Sigmoid colon (tissue), 7 donors: ENCODE data around the gene CDC42BPB. TPM values are rescaled to one million over a fixed set of nuclear protein-coding genes. Genes with fewer than 3 reads are reported as not detected.
A peak's percentile ranks its signal among the peaks of the same experiment; 100 is the strongest.

Experiments used
- DNase-seq: peaks from one replicate; pipeline ENCODE4 v3.0.0-alpha.2; 2019
- H3K27ac ChIP-seq, 4 donors: fragments of 200-600 bp; sonication (generic); one replicate each; pipeline ENCODE4 v1.5.1; 2016 to 2019; ENCODE audit warnings: mild to moderate bottlenecking in 1 of 4
- H3K27me3 ChIP-seq, 3 donors: fragments of 200-600 bp; sonication (generic); one replicate each; pipeline ENCODE4 v1.5.1; 2019; ENCODE audit warnings: mild to moderate bottlenecking in 1 of 3
- H3K36me3 ChIP-seq, 4 donors: fragments of 200-600 bp; sonication (generic); one replicate each; pipeline ENCODE4 v1.5.1; 2016 to 2019
- H3K4me1 ChIP-seq, 4 donors: fragments of 200-600 bp; sonication (generic); one replicate each; pipeline ENCODE4 v1.5.1; 2017 to 2019
- H3K4me3 ChIP-seq, 4 donors: fragments of 200-600 bp; sonication (generic); one replicate each; pipeline ENCODE4 v1.5.1; 2017 to 2019; ENCODE audit warnings: mild to moderate bottlenecking in 2 of 4, moderate library complexity in 1 of 4
- H3K9me3 ChIP-seq, 4 donors: fragments of 200-600 bp in 3 of 4; sonication (generic) in 3 of 4; one replicate each; pipeline versions ENCODE4 v1.5.1 to v1.6.1; 2013 to 2019
- EP300 ChIP-seq, 4 donors: sonication (generic); formaldehyde crosslinking; IDR thresholded peaks; one replicate each; pipeline ENCODE4 v1.6.1; 2017; ENCODE audit warnings: antibody characterized with exemption in 4 of 4
- POLR2A ChIP-seq, 2 donors: fragments of 450-650 bp; IDR thresholded peaks; one replicate each; pipeline ENCODE4 v1.6.1; 2016; ENCODE audit warnings: antibody characterized with exemption in 2 of 2, mild to moderate bottlenecking in 2 of 2, moderate library complexity in 2 of 2
- POLR2AphosphoS5 ChIP-seq, 4 donors: sonication (generic); formaldehyde crosslinking; IDR thresholded peaks; one replicate each; pipeline ENCODE4 v1.6.1; 2017; ENCODE audit warnings: antibody characterized with exemption in 4 of 4
- WGBS, 2 donors: extraction: QIAGEN DNeasy Blood & Tissue Kit; methylation state at CpG; one replicate each; pipeline ENCODE4 v1.1.7; 2013; 5-methylcytosine and 5-hydroxymethylcytosine counted together
- intact Hi-C: fragments of 100-400 bp; cut with DNase I; formaldehyde crosslinking; loops from one replicate; pipeline ENCODE4 v1.15.1; 2023
- polyA plus RNA-seq, 3 donors: library from polyadenylated mRNA; stranded (reverse); fragments of 200-250 nt; gene quantifications; one replicate each; pipeline ENCODE4 v1.2.3, GENCODE V29; 2013
- total RNA-seq, 4 donors: library from RNA; depleted of rRNA; stranded (reverse); fragments of >200 nt; gene quantifications; one replicate each; pipeline ENCODE4 v1.1.0, GENCODE V29; 2016
- TF ChIP-seq, protein P1 (sequence below), 4 experiments: fragments of 450-650 bp in 3 of 4; fragments of 200-600 bp in 1 of 4; IDR thresholded peaks; one replicate each; pipeline ENCODE4 v1.5.1; 2016 to 2019; ENCODE audit warnings: antibody characterized with exemption in 4 of 4, mild to moderate bottlenecking in 3 of 4, moderate library complexity in 2 of 4
- donor health status: healthy with polysubstance abuse.
- donor health status: Bipolar disorder and iron deficiency.
- donor health status: healthy.

Gene CDC42BPB
- total and polyA plus RNA-seq, 7 donors, result 18.0 to 82.3 (median 58.5) TPM

DNA sequence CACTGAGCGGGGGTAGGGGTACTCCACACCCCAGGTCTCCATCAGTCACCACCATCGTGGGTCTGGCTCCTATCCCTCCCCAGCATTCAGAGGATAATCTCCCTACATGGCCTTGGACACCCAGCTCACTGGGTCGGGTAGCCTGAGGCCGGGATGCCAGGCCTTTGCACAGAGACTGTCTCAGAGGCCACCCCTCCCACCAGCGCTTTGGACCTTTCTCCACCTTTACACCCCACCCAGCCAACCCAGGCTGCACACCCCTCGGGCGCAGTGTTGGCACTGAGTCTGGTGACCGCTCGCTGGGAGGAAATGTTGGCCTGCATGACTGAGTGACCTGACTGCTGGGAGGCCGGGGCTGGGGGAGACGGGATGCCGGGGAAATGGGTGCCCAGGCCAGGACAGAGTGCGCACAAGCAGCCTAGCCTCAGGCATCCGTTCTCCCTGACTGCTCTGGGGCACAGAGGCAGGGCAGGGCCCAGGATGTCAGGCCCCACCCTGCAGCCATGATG, 16.1 kb upstream of the CDC42BPB start:
- TF ChIP-seq POLR2AphosphoS5 (IDR thresholded peaks at IDR 0.05) (no peak), EP300 (IDR thresholded peaks at IDR 0.05) (no peak), POLR2A (IDR thresholded peaks at IDR 0.05) (no peak)
- TF ChIP-seq, protein P1, sequence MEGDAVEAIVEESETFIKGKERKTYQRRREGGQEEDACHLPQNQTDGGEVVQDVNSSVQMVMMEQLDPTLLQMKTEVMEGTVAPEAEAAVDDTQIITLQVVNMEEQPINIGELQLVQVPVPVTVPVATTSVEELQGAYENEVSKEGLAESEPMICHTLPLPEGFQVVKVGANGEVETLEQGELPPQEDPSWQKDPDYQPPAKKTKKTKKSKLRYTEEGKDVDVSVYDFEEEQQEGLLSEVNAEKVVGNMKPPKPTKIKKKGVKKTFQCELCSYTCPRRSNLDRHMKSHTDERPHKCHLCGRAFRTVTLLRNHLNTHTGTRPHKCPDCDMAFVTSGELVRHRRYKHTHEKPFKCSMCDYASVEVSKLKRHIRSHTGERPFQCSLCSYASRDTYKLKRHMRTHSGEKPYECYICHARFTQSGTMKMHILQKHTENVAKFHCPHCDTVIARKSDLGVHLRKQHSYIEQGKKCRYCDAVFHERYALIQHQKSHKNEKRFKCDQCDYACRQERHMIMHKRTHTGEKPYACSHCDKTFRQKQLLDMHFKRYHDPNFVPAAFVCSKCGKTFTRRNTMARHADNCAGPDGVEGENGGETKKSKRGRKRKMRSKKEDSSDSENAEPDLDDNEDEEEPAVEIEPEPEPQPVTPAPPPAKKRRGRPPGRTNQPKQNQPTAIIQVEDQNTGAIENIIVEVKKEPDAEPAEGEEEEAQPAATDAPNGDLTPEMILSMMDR (IDR thresholded peaks at IDR 0.05), result no peak
- peak overlapping the region in 1 of 4 donors; percentile 66 for H3K27ac ChIP-seq
- intact Hi-C loops, result no loop called here

DNA sequence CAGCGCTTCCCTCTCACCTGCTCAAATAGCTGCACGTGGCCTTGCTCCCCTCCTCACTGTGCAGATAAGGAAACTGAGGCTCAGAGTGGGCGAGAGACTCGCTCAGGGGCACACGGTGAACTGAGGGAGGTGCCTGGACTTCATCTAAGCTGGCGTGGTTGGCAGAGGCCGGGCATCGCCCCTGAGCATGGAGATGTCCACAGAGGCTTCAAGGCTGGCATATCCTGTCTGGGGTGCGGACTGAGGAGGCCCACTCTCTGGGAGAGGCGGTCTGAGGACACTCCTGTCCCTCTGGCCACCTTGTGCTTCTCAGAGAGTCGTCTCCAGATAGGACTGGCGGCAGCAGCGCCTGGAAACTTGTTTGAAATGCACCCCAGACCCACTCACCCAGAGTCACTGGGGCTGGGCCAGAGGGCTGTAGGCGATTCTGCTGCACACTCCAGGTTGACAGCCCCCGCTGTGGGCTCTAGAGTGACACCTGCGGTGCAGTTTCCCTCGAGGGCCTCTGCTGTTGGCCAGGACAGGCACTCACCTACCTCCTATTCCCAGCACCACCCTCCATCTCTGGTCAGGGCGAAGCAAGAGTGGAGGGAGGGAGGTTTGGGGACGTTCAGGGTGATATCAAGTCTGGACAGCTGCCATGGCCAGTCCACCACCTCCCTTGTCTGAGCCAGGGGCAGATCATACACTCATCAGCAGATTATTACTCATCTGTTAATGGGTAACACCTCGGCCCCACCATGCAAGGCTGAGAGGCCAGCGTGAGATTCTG, 15.4 kb upstream of the CDC42BPB start:
- TF ChIP-seq POLR2A (IDR thresholded peaks at IDR 0.05), result no peak
- TF ChIP-seq POLR2AphosphoS5 (IDR thresholded peaks at IDR 0.05), result no peak
- TF ChIP-seq EP300 (IDR thresholded peaks at IDR 0.05), result no peak
- TF ChIP-seq, protein P1 (IDR thresholded peaks at IDR 0.05), result no peak
- intact Hi-C loops, result no loop called here
- no peaks in the 10 kb centered on the region for H3K36me3 ChIP-seq
- H3K27me3 ChIP-seq, result no peaks in the 10 kb centered on the region
- H3K27ac ChIP-seq, result peak overlapping the region in 1 of 4 donors; percentile 48
- DNase-seq, result peak; percentile 59
- no peaks in the 10 kb centered on the region for H3K9me3 ChIP-seq
- peaks cover 0 to 13% (median 9%) of the 10 kb centered on the region in 4 donors for H3K4me1 ChIP-seq
- no peak overlapping the region for H3K4me3 ChIP-seq
- WGBS, 2 donors, result 47 to 75% methylated on average over 21 of the region's 21 CpGs

More for the DNA sequence above, 16.1 kb upstream of the CDC42BPB start:
- Histone ChIP-seq H3K4me3 (no peak overlapping the region), H3K27me3 (no peaks in the 10 kb centered on the region), H3K36me3 (no peaks in the 10 kb centered on the region), H3K4me1 (peaks cover 0 to 13% (median 9%) of the 10 kb centered on the region in 4 donors), H3K9me3 (no peaks in the 10 kb centered on the region)
- 57 to 89% methylated on average over 14 of the region's 14 CpGs for WGBS, 2 donors
- peak; percentile 66 for DNase-seq

DNA sequence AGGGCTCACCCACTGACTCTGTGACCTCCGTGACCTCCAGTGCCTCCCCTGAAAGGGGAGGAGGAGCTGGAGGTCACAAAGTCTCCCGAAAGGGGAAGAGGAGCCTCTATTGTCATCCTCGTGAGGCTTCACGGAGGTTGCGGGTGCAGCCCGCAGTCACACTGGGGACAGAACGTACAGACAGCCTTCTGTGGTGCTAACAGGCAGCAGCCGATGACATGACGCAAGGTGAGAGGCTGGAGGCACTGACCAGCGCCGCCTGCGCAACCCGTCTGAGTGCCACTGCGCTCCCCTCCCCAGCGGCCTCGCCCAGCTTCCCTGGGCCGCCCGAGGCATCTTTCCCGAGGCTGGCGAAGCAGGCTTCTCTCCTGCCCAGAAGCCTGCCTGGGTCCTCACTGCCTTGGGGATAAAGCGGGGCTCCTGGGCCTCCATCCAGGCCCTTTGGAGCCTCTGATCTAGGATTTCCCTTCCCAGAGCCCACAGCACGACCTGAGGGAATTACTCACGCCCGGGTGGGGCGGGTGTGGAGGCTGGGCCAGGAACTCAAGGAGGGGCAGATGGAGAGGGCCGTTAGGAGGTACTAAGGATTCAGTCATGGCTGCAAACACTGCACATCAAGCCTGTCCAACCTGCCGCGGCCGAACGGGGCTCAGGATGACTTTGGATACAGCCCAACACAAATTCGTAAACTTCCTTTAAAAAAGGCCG, 14.3 kb upstream of the CDC42BPB start:
- H3K27me3 ChIP-seq, result no peaks in the 10 kb centered on the region
- H3K27ac ChIP-seq, result peak overlapping the region in 1 of 4 donors; percentile 48
- H3K36me3 ChIP-seq, result no peaks in the 10 kb centered on the region
- TF ChIP-seq POLR2AphosphoS5 (IDR thresholded peaks at IDR 0.05), result no peak
- TF ChIP-seq, protein P1 (IDR thresholded peaks at IDR 0.05), result no peak
- no peak for TF ChIP-seq EP300 (IDR thresholded peaks at IDR 0.05)
- no peak overlapping the region for H3K4me3 ChIP-seq
- peaks cover 0 to 13% (median 9%) of the 10 kb centered on the region in 4 donors for H3K4me1 ChIP-seq
- intact Hi-C loops, result no loop called here
- DNase-seq, result peak; percentile 57
- H3K9me3 ChIP-seq, result no peaks in the 10 kb centered on the region
- WGBS, 2 donors, result 14 to 75% methylated on average over 32 of the region's 32 CpGs

DNA sequence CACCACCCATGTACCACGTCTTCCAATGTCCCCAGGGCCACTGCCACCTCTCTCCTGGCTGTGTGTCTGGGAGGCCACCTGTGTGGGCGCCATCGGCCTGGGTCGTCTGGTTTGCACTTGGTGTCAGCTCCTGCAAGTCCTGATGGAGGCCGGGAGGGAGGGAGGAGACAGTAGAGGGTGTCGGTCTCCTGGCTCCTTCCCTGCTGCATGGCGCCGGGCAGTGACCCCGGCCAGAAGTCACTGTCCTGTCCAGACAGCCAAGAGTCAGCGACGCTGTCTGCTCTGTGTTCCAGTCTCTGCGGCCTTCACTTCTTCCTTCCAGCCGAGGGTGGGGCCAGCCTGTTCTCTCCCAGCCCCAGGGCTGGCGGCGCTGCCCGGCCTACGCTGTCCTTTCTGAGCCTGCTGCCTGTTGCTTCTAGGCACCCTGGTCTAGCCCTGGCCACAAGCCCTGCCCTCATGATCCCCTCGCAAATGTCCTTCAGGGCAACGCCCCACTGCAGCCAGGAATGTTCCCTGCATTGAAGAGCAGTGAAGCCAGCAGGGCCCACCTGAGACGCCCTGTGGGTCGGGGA, 13.7 kb upstream of the CDC42BPB start:
- H3K9me3 ChIP-seq, result no peaks in the 10 kb centered on the region
- 30 to 83% methylated on average over 21 of the region's 21 CpGs for WGBS, 2 donors
- TF ChIP-seq POLR2AphosphoS5 (IDR thresholded peaks at IDR 0.05), result no peak
- TF ChIP-seq EP300 (IDR thresholded peaks at IDR 0.05), result no peak
- TF ChIP-seq POLR2A (IDR thresholded peaks at IDR 0.05), result no peak
- TF ChIP-seq, protein P1 (IDR thresholded peaks at IDR 0.05), result no peak
- DNase-seq, result peak; percentile 64
- peak overlapping the region in 1 of 4 donors; percentile 48 for H3K27ac ChIP-seq
- no peaks in the 10 kb centered on the region for H3K36me3 ChIP-seq
- no peaks in the 10 kb centered on the region for H3K27me3 ChIP-seq
- peaks cover 0 to 11% (median 9%) of the 10 kb centered on the region in 4 donors for H3K4me1 ChIP-seq
- intact Hi-C loops, result no loop called here
- no peak overlapping the region for H3K4me3 ChIP-seq
